GM19238 (cell line): ENCODE measurements around the gene TMEM33.

Experiments
- DNase-seq: peaks from one replicate; pipeline ENCODE4 v3.0.0; 2011; ENCODE audit warnings: low spot score; ENCODE audit not compliant: insufficient read length

TMEM33 gene

GRCh38 chr4:41994461-41994985 is 59.3 kb downstream of the TMEM33 start:
- no peak for DNase-seq

- no peak for DNase-seq
These were observed 62.8 kb downstream of the TMEM33 start for GRCh38 chr4:41998019-41998418.

GRCh38 chr4:41999321-41999720 is 64.1 kb downstream of the TMEM33 start:
- DNase-seq: no peak

GRCh38 chr4:42008011-42008786 is 73.0 kb downstream of the TMEM33 start:
- DNase-seq: no peak
